IMR-90 (cell line): ENCODE data around the gene DDAH2. TPM values are rescaled to one million over a fixed set of nuclear protein-coding genes. Genes with fewer than 3 reads are reported as not detected.

Experiments used
- ATAC-seq: fragments of 200-7000 bp; cut with Tn5 transposase; 2 replicates; pipeline ENCODE4 v1.9.1; 2020; ENCODE audit warnings: low read depth, mild to moderate bottlenecking, moderate library complexity
- BruUV-seq: library from RNA; stranded (reverse); fragments of 400-500 nt; replicated peaks from 2 replicates; lab custom pipeline; 2021; lab: Mats Ljungman, UMichigan
- CTCF ChIA-PET: fragments of 300-600 bp; formaldehyde crosslinking; extraction: SDS; loops from one replicate; lab custom pipeline; 2021; ENCODE audit warnings: antibody characterized with exemption; lab: Yijun Ruan, JAX
- POLR2A ChIA-PET: fragments of 300-600 bp; sonication (Branson Sonifier 250); formaldehyde crosslinking; loops from one replicate; lab custom pipeline; 2022; ENCODE audit warnings: antibody characterized with exemption; ENCODE audit not compliant: unreplicated experiment; lab: Charles Lee
- DNase-seq: peaks from one replicate; pipeline ENCODE4 v3.0.0; 2013
- H2AFZ ChIP-seq: replicated peaks from 2 replicates; pipeline ENCODE3; 2013; ENCODE audit warnings: low read length, mild to moderate bottlenecking; ENCODE audit not compliant: poor library complexity
- H2AK5ac ChIP-seq: 2 replicates; pipeline ENCODE4 v1.6.1; 2013; ENCODE audit warnings: low read depth, low read length, inconsistent platforms
- H2AK9ac ChIP-seq: replicated peaks from 2 replicates; pipeline ENCODE3; 2013; ENCODE audit warnings: mild to moderate bottlenecking, low read depth, low read length, moderate library complexity; ENCODE audit not compliant: poor library complexity
- H2BK120ac ChIP-seq: 2 replicates; pipeline ENCODE4 v1.6.1; 2013; ENCODE audit warnings: low read depth, low read length, inconsistent platforms
- H2BK15ac ChIP-seq: 3 replicates; pipeline ENCODE4 v1.6.1; 2013; ENCODE audit warnings: low read depth, low read length, inconsistent platforms
- H2BK20ac ChIP-seq: 2 replicates; pipeline ENCODE4 v1.6.1; 2013; ENCODE audit warnings: low read depth, mild to moderate bottlenecking, inconsistent platforms, low read length, moderate library complexity
- H2BK5ac ChIP-seq: 2 replicates; pipeline ENCODE4 v1.6.1; 2013; ENCODE audit warnings: mild to moderate bottlenecking, low read depth, low read length, inconsistent platforms; ENCODE audit not compliant: poor library complexity, severe bottlenecking
- H3K14ac ChIP-seq: replicated peaks from 2 replicates; pipeline ENCODE4 v1.6.1; 2013; ENCODE audit warnings: low read depth, low read length, inconsistent platforms
- H3K18ac ChIP-seq: 2 replicates; pipeline ENCODE4 v1.6.1; 2013; ENCODE audit warnings: low read depth, low read length, control low read depth
- H3K23ac ChIP-seq: 2 replicates; pipeline ENCODE4 v1.6.1; 2013; ENCODE audit warnings: low read depth, low read length, inconsistent platforms
- H3K27ac ChIP-seq: 2 replicates; pipeline ENCODE4 v1.5.1; 2013; ENCODE audit warnings: mild to moderate bottlenecking, control low read depth, low read length; ENCODE audit not compliant: insufficient read depth
- H3K27me3 ChIP-seq: 2 replicates; pipeline ENCODE4 v1.6.1; 2013; ENCODE audit warnings: low read length; ENCODE audit not compliant: control insufficient read depth, insufficient read depth
- H3K36me3 ChIP-seq: 2 replicates; pipeline ENCODE4 v1.6.1; 2013; ENCODE audit warnings: low read length, mixed read lengths; ENCODE audit not compliant: control insufficient read depth, insufficient read depth
- H3K4ac ChIP-seq: 2 replicates; pipeline ENCODE4 v1.6.1; 2013; ENCODE audit warnings: low read depth, low read length, inconsistent platforms
- H3K4me1 ChIP-seq: 2 replicates; pipeline ENCODE4 v1.6.1; 2013; ENCODE audit warnings: low read length, mixed read lengths; ENCODE audit not compliant: control insufficient read depth, insufficient read depth
- H3K4me2 ChIP-seq: 2 replicates; pipeline ENCODE4 v1.6.1; 2013; ENCODE audit warnings: low read depth, mild to moderate bottlenecking, control low read depth, low read length, moderate library complexity
- H3K4me3 ChIP-seq: 2 replicates; pipeline ENCODE4 v1.5.1; 2013; ENCODE audit warnings: low read depth, mild to moderate bottlenecking, control low read depth, low read length, moderate library complexity; ENCODE audit not compliant: insufficient read depth
- H3K56ac ChIP-seq: 2 replicates; pipeline ENCODE4 v1.6.1; 2013; ENCODE audit warnings: low read length, inconsistent platforms; ENCODE audit not compliant: insufficient read depth; ENCODE audit errors: extremely low read depth
- H3K79me1 ChIP-seq, 2 experiments: 2 replicates each; pipeline ENCODE4 v1.6.1; 2013; ENCODE audit warnings: low read length in 2 of 2, inconsistent platforms in 1 of 2, low read depth in 1 of 2
- H3K9ac ChIP-seq: 2 replicates; pipeline ENCODE4 v1.6.1; 2013; ENCODE audit warnings: low read depth, low read length, control low read depth
- H3K9me1 ChIP-seq: 2 replicates; pipeline ENCODE4 v1.6.1; 2013; ENCODE audit warnings: low read length, inconsistent platforms; ENCODE audit not compliant: insufficient read depth
- H3K9me3 ChIP-seq: 2 replicates; pipeline ENCODE4 v1.6.1; 2013; ENCODE audit warnings: low read length; ENCODE audit not compliant: control insufficient read depth, insufficient read depth
- H4K20me1 ChIP-seq: 2 replicates; pipeline ENCODE4 v1.6.1; 2013; ENCODE audit warnings: low read length, inconsistent platforms; ENCODE audit not compliant: insufficient read depth
- H4K5ac ChIP-seq: 2 replicates; pipeline ENCODE4 v1.6.1; 2013; ENCODE audit warnings: mild to moderate bottlenecking, low read depth, low read length, control low read depth
- H4K8ac ChIP-seq, 2 experiments: 2 replicates each; pipeline ENCODE4 v1.6.1; 2013; ENCODE audit warnings: low read depth in 2 of 2, low read length in 2 of 2, control low read depth in 1 of 2, inconsistent platforms in 1 of 2
- H4K91ac ChIP-seq: 2 replicates; pipeline ENCODE4 v1.6.1; 2013; ENCODE audit warnings: low read depth, low read length, inconsistent platforms; ENCODE audit not compliant: insufficient read depth
- BHLHE40 ChIP-seq: fragments of 150-350 bp; IDR thresholded peaks from 2 replicates; pipeline ENCODE4 v1.6.1; 2016; ENCODE audit warnings: mild to moderate bottlenecking, low read depth, low read length
- CEBPB ChIP-seq: IDR thresholded peaks from 2 replicates; pipeline ENCODE4 v1.6.1; 2012; ENCODE audit warnings: low read depth, low read length, improper control_type of control experiment
- CHD1 ChIP-seq: IDR thresholded peaks from 2 replicates; pipeline ENCODE4 v1.6.1; 2012; ENCODE audit warnings: low read depth, low read length, improper control_type of control experiment
- CTCF ChIP-seq: conservative IDR thresholded peaks from 2 replicates; pipeline ENCODE4 v1.5.1; 2012; ENCODE audit warnings: mild to moderate bottlenecking, low read depth, low read length, improper control_type of control experiment
- ELK1 ChIP-seq: fragments of 150-350 bp; IDR thresholded peaks from 2 replicates; pipeline ENCODE4 v1.6.1; 2016; ENCODE audit warnings: low read depth, mild to moderate bottlenecking, low read length, moderate library complexity, borderline replicate concordance
- FOS ChIP-seq: fragments of 150-350 bp; IDR thresholded peaks from 2 replicates; pipeline ENCODE4 v1.6.1; 2016; ENCODE audit warnings: low read depth, low read length
- MAFK ChIP-seq: IDR thresholded peaks from 2 replicates; pipeline ENCODE4 v1.6.1; 2012; ENCODE audit warnings: low read depth, low read length, improper control_type of control experiment
- MAZ ChIP-seq: IDR thresholded peaks from 2 replicates; pipeline ENCODE4 v1.6.1; 2012; ENCODE audit warnings: low read depth, mild to moderate bottlenecking, low read length, improper control_type of control experiment, moderate library complexity, borderline replicate concordance
- MXI1 ChIP-seq: IDR thresholded peaks from 2 replicates; pipeline ENCODE4 v1.6.1; 2012; ENCODE audit warnings: low read depth, mild to moderate bottlenecking, low read length, moderate library complexity, borderline replicate concordance
- NFE2L2 ChIP-seq: fragments of 150-350 bp; IDR thresholded peaks from 2 replicates; pipeline ENCODE4 v1.6.1; 2016; ENCODE audit warnings: low read depth, mild to moderate bottlenecking, low read length
- POLR2A ChIP-seq: IDR thresholded peaks from 2 replicates; pipeline ENCODE4 v1.6.1; 2012; ENCODE audit warnings: mild to moderate bottlenecking, low read depth, low read length
- RAD21 ChIP-seq: IDR thresholded peaks from 2 replicates; pipeline ENCODE4 v1.6.1; 2012; ENCODE audit warnings: low read length, improper control_type of control experiment
- RCOR1 ChIP-seq: IDR thresholded peaks from 2 replicates; pipeline ENCODE4 v1.6.1; 2012; ENCODE audit warnings: mild to moderate bottlenecking, low read length, improper control_type of control experiment; ENCODE audit not compliant: insufficient replicate concordance
- RFX5 ChIP-seq: IDR thresholded peaks from 2 replicates; pipeline ENCODE4 v1.8.0; 2012; ENCODE audit warnings: low read depth, mild to moderate bottlenecking, low read length, moderate library complexity
- SMC3 ChIP-seq: fragments of 150-350 bp; IDR thresholded peaks from 2 replicates; pipeline ENCODE4 v1.6.1; 2016; ENCODE audit warnings: low read depth, mild to moderate bottlenecking, antibody characterized with exemption, low read length, moderate library complexity
- USF2 ChIP-seq: fragments of 150-350 bp; IDR thresholded peaks from 2 replicates; pipeline ENCODE4 v1.6.1; 2017; ENCODE audit warnings: mild to moderate bottlenecking, antibody characterized with exemption, low read length, low read depth
- WGBS, 2 experiments: methylation state at CpG; one replicate each; pipeline versions ENCODE4 v1.1.5 to v1.1.7; 2013; ENCODE audit warnings: missing lambda C conversion rate in 2 of 2; ENCODE audit not compliant: insufficient read length in 1 of 2; ENCODE audit errors: extremely low coverage in 2 of 2; 5-methylcytosine and 5-hydroxymethylcytosine counted together
- dilution Hi-C: fragments of 300-500 bp; cut with HindIII; formaldehyde crosslinking; loops from one replicate; pipeline ENCODE4 v1.14.3; 2018; ENCODE audit warnings: low sequenced_read_pairs; ENCODE audit not compliant: unreplicated experiment
- in situ Hi-C: fragments of 300-500 bp; cut with MboI; formaldehyde crosslinking; loops from 3 replicates; pipeline ENCODE4 v1.14.3; 2019; ENCODE audit warnings: low sequenced_read_pairs, inconsistent platforms, mixed read lengths
- intact Hi-C: fragments of 100-400 bp; cut with micrococcal nuclease; formaldehyde crosslinking; loops from 2 replicates; pipeline ENCODE4 v1.10.0; 2022
- polyA plus RNA-seq, 3 experiments: library from polyadenylated mRNA; depleted of rRNA; stranded (reverse); fragments of >200 nt; gene quantifications; 2 replicates each; pipeline ENCODE4 v1.2.3, GENCODE V29; 2012; ENCODE audit warnings: low replicate concordance in 1 of 3
- total RNA-seq: library from RNA; depleted of rRNA; stranded (reverse); fragments of >200 nt; gene quantifications from 2 replicates; pipeline ENCODE4 v1.2.3, GENCODE V29; 2012

DDAH2 gene
- total and polyA plus RNA-seq, 2 of the 4 experiments (the other 2 are of a cell fraction): 40.7 to 57.9 TPM

- no peaks in the 10 kb centered on the region for H3K27me3 ChIP-seq
- H3K9ac ChIP-seq: no peak within 1 kb of the TSS
- no peak within 1 kb of the TSS for H3K18ac ChIP-seq
- peaks cover 7% of the 10 kb centered on the region; the same call in 1 of the 2 replicates for H3K36me3 ChIP-seq
- H2BK5ac ChIP-seq: peak within 1 kb of the TSS; percentile 5
- ATAC-seq (no peak), DNase-seq (no peak)
- no peaks in the 10 kb centered on the region for H3K79me1 ChIP-seq
- peaks cover 4% of the 10 kb centered on the region for H3K4me1 ChIP-seq
- H2BK20ac ChIP-seq: no peak within 1 kb of the TSS
- no peak within 1 kb of the TSS for H3K23ac ChIP-seq
- H3K4me2 ChIP-seq: no peak within 1 kb of the TSS
- no peak within 1 kb of the TSS; the same call in 1 of the 2 replicates for H4K91ac ChIP-seq
- no peak within 1 kb of the TSS for H3K27ac ChIP-seq
- H3K4ac ChIP-seq: peak within 1 kb of the TSS; percentile 66
- H3K56ac ChIP-seq: no peak within 1 kb of the TSS; the same call in 1 of the 2 replicates
- peak within 1 kb of the TSS; percentile 64 for H2AFZ ChIP-seq
- peak within 1 kb of the TSS in 1 of 2 experiments; percentile 39; a peak in 1 of 4 replicates for H4K8ac ChIP-seq
- peak within 1 kb of the TSS; percentile 74 for H3K14ac ChIP-seq
- TF ChIP-seq NFE2L2: no peak
- TF ChIP-seq RFX5: no peak
- TF ChIP-seq CHD1: no peak
- no peak for TF ChIP-seq SMC3
- TF ChIP-seq RAD21: no peak
- TF ChIP-seq MAZ: no peak
- no peak for TF ChIP-seq BHLHE40
- TF ChIP-seq FOS: no peak
- no peak for TF ChIP-seq POLR2A
- TF ChIP-seq MXI1: no peak
- no peak for TF ChIP-seq USF2
- TF ChIP-seq MAFK: no peak
- no peak for TF ChIP-seq ELK1
- no peak for TF ChIP-seq CTCF
- no peak for TF ChIP-seq RCOR1
- no peak for TF ChIP-seq CEBPB
- intact Hi-C loops: no loop called here
- peak within 1 kb of the TSS; percentile 71 for H2AK9ac ChIP-seq
- H4K5ac ChIP-seq: no peak within 1 kb of the TSS
- no peak within 1 kb of the TSS for H3K4me3 ChIP-seq
- ChIA-PET CTCF (no interaction called here), POLR2A (no interaction called here)
- no CpG with 5 or more reads among the region's 4 CpGs for WGBS, 2 experiments
- H3K9me1 ChIP-seq: peaks cover 15% of the 10 kb centered on the region
- no peaks in the 10 kb centered on the region for H3K9me3 ChIP-seq
- no TSS peak for BruUV-seq
- H2BK120ac ChIP-seq: 0 out of 2 replicates have a peak within 1 kb of the TSS, but pooled peaks have one; percentile 14
- H2AK5ac ChIP-seq: peak within 1 kb of the TSS; percentile 65; the same call in 1 of the 2 replicates
- no peak within 1 kb of the TSS for H2BK15ac ChIP-seq
- dilution Hi-C loops: no loop called here
- in situ Hi-C loops: no loop called here
- no peaks in the 10 kb centered on the region for H4K20me1 ChIP-seq
Observed at GRCh38 chr6:31762356-31762755, 33.3 kb upstream of the DDAH2 start, which contains the start of gene SAPCD1. TSS of gene SAPCD1 (plus strand) at chr6:31762656. CDS start at chr6:31763055, 399 bp downstream.
